Measurements from ENCODE around the gene GPC6.

GRCh38 chr13:93732186-93732585, 505.6 kb downstream of the GPC6 start:
- TF ChIP-seq CTCF (tag by site-specific recombination; IDR thresholded peaks at IDR 0.05) (no peak), ZBTB6 (tag by site-specific recombination; IDR thresholded peaks at IDR 0.05) (no peak), ZNF2 (tag by site-specific recombination; IDR thresholded peaks at IDR 0.05) (no peak), ZNF23 (tag by site-specific recombination; IDR thresholded peaks at IDR 0.05; ENCODE audit: borderline replicate concordance) (no peak), KLF9 (tag by site-specific recombination; IDR thresholded peaks at IDR 0.05; ENCODE audit: low read depth) (no peak), PBX3 (CRISPR knock-in tag; IDR thresholded peaks at IDR 0.05) (no peak), ZBTB7A (tag by site-specific recombination; IDR thresholded peaks at IDR 0.05; ENCODE audit: low read depth) (no peak), ZNF621 (tag by site-specific recombination; IDR thresholded peaks at IDR 0.05) (no peak), REST (tag by site-specific recombination; IDR thresholded peaks at IDR 0.05) (no peak), SCRT2 (tag by site-specific recombination; IDR thresholded peaks at IDR 0.05) (no peak)
